GM18858 (cell line): ENCODE data around the gene ZFR.
"Not testable (repeated sequence)": the region's sequence is repeated elsewhere in the genome, so short reads cannot be mapped to it uniquely, and the experiment has no call there.

ENCODE experiments used
- ATAC-seq: cut with Tn5 transposase; IDR thresholded peaks from one replicate; pipeline ENCODE4 v1.9.1; 2021; ENCODE audit not compliant: unreplicated experiment

The ZFR gene

GRCh38 chr5:32452316-32452715, 7.8 kb upstream of the ZFR start:
- not testable (repeated sequence) for ATAC-seq

GRCh38 chr5:32450952-32451351, 6.4 kb upstream of the ZFR start:
- no peak for ATAC-seq

- ATAC-seq = no peak
Observed at GRCh38 chr5:32449262-32449661, 4.7 kb upstream of the ZFR start.

- no peak for ATAC-seq
Observed at GRCh38 chr5:32446630-32447029, 2.1 kb upstream of the ZFR start.

GRCh38 chr5:32445831-32446614, 1.5 kb upstream of the ZFR start:
- ATAC-seq = no peak

GRCh38 chr5:32445287-32445758, 783 bp upstream of the ZFR start:
- no peak for ATAC-seq

GRCh38 chr5:32443541-32444430, 754 bp downstream of the ZFR start:
- peak; percentile 13 for ATAC-seq

- ATAC-seq = peak; percentile 35
Observed at GRCh38 chr5:32443145-32443540, 1.4 kb downstream of the ZFR start.

- no peak for ATAC-seq
Observed at GRCh38 chr5:32439086-32439642, 5.4 kb downstream of the ZFR start.

GRCh38 chr5:32436553-32437242, 7.8 kb downstream of the ZFR start:
- no peak for ATAC-seq

GRCh38 chr5:32435383-32435782, 9.2 kb downstream of the ZFR start:
- ATAC-seq = no peak

GRCh38 chr5:32434221-32434620, 10.3 kb downstream of the ZFR start:
- no peak for ATAC-seq

- no peak for ATAC-seq
Observed at GRCh38 chr5:32432633-32433032, 11.9 kb downstream of the ZFR start.

- not testable (repeated sequence) for ATAC-seq
Observed at GRCh38 chr5:32430825-32431224, 13.7 kb downstream of the ZFR start.

GRCh38 chr5:32428426-32428825, 16.1 kb downstream of the ZFR start:
- ATAC-seq = no peak

- ATAC-seq = no peak
Observed at GRCh38 chr5:32426440-32427151, 17.9 kb downstream of the ZFR start.

- no peak for ATAC-seq
Observed at GRCh38 chr5:32422697-32423096, 21.8 kb downstream of the ZFR start.

- no peak for ATAC-seq
Observed at GRCh38 chr5:32421075-32421474, 23.5 kb downstream of the ZFR start.

- no peak for ATAC-seq
Observed at GRCh38 chr5:32420506-32420905, 24.0 kb downstream of the ZFR start.

GRCh38 chr5:32419791-32420190, 24.7 kb downstream of the ZFR start:
- ATAC-seq = no peak
